Measurements from ENCODE around the gene CLTC. TPM values are rescaled to one million over a fixed set of nuclear protein-coding genes. Genes with fewer than 3 reads are reported as not detected.

The CLTC gene
- total and polyA plus RNA-seq, 2 donors (not counting 1 experiment from before 2014, with no cell fraction given), result 25.9 to 114 TPM

GRCh38 chr17:59743842-59744241 lies 124.1 kb downstream of the CLTC start:
- 100% methylated on average over 3 of the region's 4 CpGs for WGBS (ENCODE audit: insufficient coverage)
- no peaks in the 10 kb centered on the region for H3K27me3 ChIP-seq (replicated peaks in 1 of 4; ENCODE audit: control extremely low read depth in 1 of 4, control insufficient read depth in 3 of 4, insufficient read depth in 4 of 4, low read length in 3 of 4)
- POLR2A ChIA-PET, result no interaction called here
- Mint-ChIP-seq H3K9me3 (ENCODE audit: insufficient read depth) (no peaks in the 10 kb centered on the region), H3K27me3 (no peaks in the 10 kb centered on the region), H3K4me1 (no peaks in the 10 kb centered on the region), H3K4me3 (no peak overlapping the region), H3K27ac (no peak overlapping the region)
- intact Hi-C loops (cut with micrococcal nuclease), result no loop called here
- TF ChIP-seq EZH2 (IDR thresholded peaks at IDR 0.05; ENCODE audit: borderline replicate concordance, insufficient read depth, low read depth, low read length, poor library complexity, severe bottlenecking) (no peak), CTCF (IDR thresholded peaks at IDR 0.05) (no peak)
- H3K9me3 ChIP-seq (ENCODE audit: control extremely low read depth in 1 of 3, control insufficient read depth in 2 of 3, insufficient read depth in 1 of 3, low read length in 2 of 3), result no peaks in the 10 kb centered on the region
- H3K36me3 ChIP-seq (replicated peaks in 1 of 2; ENCODE audit: control extremely low read depth in 1 of 2, control insufficient read depth in 1 of 2, extremely low read depth in 1 of 2, insufficient read depth in 2 of 2, low read length in 1 of 2), result peaks cover 3 to 5% of the 10 kb centered on the region in 2 experiments
- no peaks in the 10 kb centered on the region for H4K20me1 ChIP-seq (ENCODE audit: control insufficient read depth, insufficient read depth, low read length, poor library complexity, severe bottlenecking)
- no peak overlapping the region for H3K27ac ChIP-seq (ENCODE audit: low read length in 2 of 2)
- DNase-seq, result no peak
- no peak overlapping the region for H3K4me3 ChIP-seq (ENCODE audit: control extremely low read depth in 1 of 5, extremely low read depth in 1 of 5, insufficient read depth in 1 of 5, low read depth in 2 of 5, low read length in 4 of 5)
- CTCF ChIA-PET, result interaction anchor here (0.7 kb wide), 4 partner anchors 10 to 123 kb away, joined by 3 to 5 read pairs (median 4); no protein-coding TSS in a partner anchor
- H3K79me2 ChIP-seq (ENCODE audit: control insufficient read depth, insufficient read depth, low read length), result no peaks in the 10 kb centered on the region
- H3K4me2 ChIP-seq (replicated peaks; ENCODE audit: low read depth, low read length, poor library complexity, severe bottlenecking), result no peak overlapping the region
- no peak overlapping the region for H2AFZ ChIP-seq (ENCODE audit: insufficient read depth, low read depth, low read length, poor library complexity, severe bottlenecking)
- no peak for ATAC-seq (ENCODE audit: low read depth)
- H3K4me1 ChIP-seq (ENCODE audit: control insufficient read depth in 2 of 2, insufficient read depth in 2 of 2, low read length in 2 of 2), result no peaks in the 10 kb centered on the region
- H3K9ac ChIP-seq (ENCODE audit: low read length), result no peak overlapping the region

GRCh38 chr17:59745040-59745439 lies 125.3 kb downstream of the CLTC start:
- H3K4me1 ChIP-seq (ENCODE audit: control insufficient read depth in 2 of 2, insufficient read depth in 2 of 2, low read length in 2 of 2), result no peaks in the 10 kb centered on the region
- no peak overlapping the region for H3K9ac ChIP-seq (ENCODE audit: low read length)
- H3K4me1 Mint-ChIP-seq, result no peaks in the 10 kb centered on the region
- ATAC-seq (ENCODE audit: low read depth), result no peak
- no peak overlapping the region for H3K4me2 ChIP-seq (replicated peaks; ENCODE audit: low read depth, low read length, poor library complexity, severe bottlenecking)
- no peak for TF ChIP-seq EZH2 (IDR thresholded peaks at IDR 0.05; ENCODE audit: borderline replicate concordance, insufficient read depth, low read depth, low read length, poor library complexity, severe bottlenecking)
- no peak for TF ChIP-seq CTCF (IDR thresholded peaks at IDR 0.05)
- no peak overlapping the region for H3K27ac ChIP-seq (ENCODE audit: low read length in 2 of 2)
- no peaks in the 10 kb centered on the region for H3K79me2 ChIP-seq (ENCODE audit: control insufficient read depth, insufficient read depth, low read length)
- H3K9me3 ChIP-seq (ENCODE audit: control extremely low read depth in 1 of 3, control insufficient read depth in 2 of 3, insufficient read depth in 1 of 3, low read length in 2 of 3), result no peaks in the 10 kb centered on the region
- no peak overlapping the region for H2AFZ ChIP-seq (ENCODE audit: insufficient read depth, low read depth, low read length, poor library complexity, severe bottlenecking)
- H4K20me1 ChIP-seq (ENCODE audit: control insufficient read depth, insufficient read depth, low read length, poor library complexity, severe bottlenecking), result no peaks in the 10 kb centered on the region
- no peaks in the 10 kb centered on the region for H3K27me3 Mint-ChIP-seq
- CTCF ChIA-PET, result interaction anchor here (0.7 to 11.9 kb wide), 6 partner anchors 10 to 216 kb away, joined by 3 to 230 read pairs (median 4); no protein-coding TSS in a partner anchor
- no peak overlapping the region for H3K4me3 ChIP-seq (ENCODE audit: control extremely low read depth in 1 of 5, extremely low read depth in 1 of 5, insufficient read depth in 1 of 5, low read depth in 2 of 5, low read length in 4 of 5)
- no peak overlapping the region for H3K27ac Mint-ChIP-seq
- H3K27me3 ChIP-seq (replicated peaks in 1 of 4; ENCODE audit: control extremely low read depth in 1 of 4, control insufficient read depth in 3 of 4, insufficient read depth in 4 of 4, low read length in 3 of 4), result no peaks in the 10 kb centered on the region
- POLR2A ChIA-PET, result interaction anchor here (0.7 kb wide), 1 partner anchor 12 kb away, joined by 7 read pairs; no protein-coding TSS in a partner anchor
- intact Hi-C loops (cut with micrococcal nuclease), result loop anchor here (5.0 kb wide), 1 partner anchor 292 kb away; no protein-coding TSS in a partner anchor
- H3K4me3 Mint-ChIP-seq, result no peak overlapping the region
- no peaks in the 10 kb centered on the region for H3K9me3 Mint-ChIP-seq (ENCODE audit: insufficient read depth)
- DNase-seq, result no peak
- WGBS (ENCODE audit: insufficient coverage), result no CpG with 5 or more reads among the region's 2 CpGs
- peaks cover 3 to 5% of the 10 kb centered on the region in 2 experiments for H3K36me3 ChIP-seq (replicated peaks in 1 of 2; ENCODE audit: control extremely low read depth in 1 of 2, control insufficient read depth in 1 of 2, extremely low read depth in 1 of 2, insufficient read depth in 2 of 2, low read length in 1 of 2)

Other genes with a start within 250 kb of the CLTC start
- gene DHX40, start 54.3 kb upstream of the CLTC start, total RNA-seq, result 28.7 and 30.4 TPM in 2 replicates
- 10.4 and 26.5 TPM in 2 replicates for gene DHX40, start 54.3 kb upstream of the CLTC start, polyA plus RNA-seq
- 17.8 and 22.7 TPM in 2 replicates for gene PTRH2, start 87.5 kb downstream of the CLTC start, total RNA-seq
- gene PTRH2, start 87.5 kb downstream of the CLTC start, polyA plus RNA-seq, result 7.1 and 7.7 TPM in 2 replicates
- 78.5 and 83.5 TPM in 2 replicates for gene VMP1, start 87.8 kb downstream of the CLTC start, total RNA-seq
- 19.9 and 20.4 TPM in 2 replicates for gene VMP1, start 87.8 kb downstream of the CLTC start, polyA plus RNA-seq